Naive thymus-derived CD4-positive, alpha-beta T cell (primary cell): ENCODE measurements around the gene SESN1. TPM values are rescaled to one million over a fixed set of nuclear protein-coding genes. Genes with fewer than 3 reads are reported as not detected.
A peak's percentile ranks its signal among the peaks of the same experiment; 100 is the strongest.

Source experiments
- ATAC-seq: fragments of 150-1000 bp; cut with Tn5 transposase; 2 replicates; pipeline ENCODE4 v1.10.0; 2021; ENCODE audit warnings: mild to moderate bottlenecking, moderate library complexity
- CTCF ChIA-PET: fragments of 350-600 bp; sonication (Branson Sonifier 250); formaldehyde crosslinking; loops from one replicate; lab custom pipeline; 2021; ENCODE audit warnings: antibody characterized with exemption; lab: Charles Lee
- POLR2A ChIA-PET: fragments of 350-600 bp; sonication (Branson Sonifier 250); formaldehyde crosslinking; loops from one replicate; lab custom pipeline; 2021; ENCODE audit warnings: antibody characterized with exemption, inconsistent platforms; lab: Charles Lee
- DNase-seq, 9 donors: peaks; one replicate each; pipeline versions ENCODE4 v3.0.0 to v3.0.0-alpha.2; 2020 to 2022; ENCODE audit warnings: mixed read lengths in 1 of 9
- H3K27ac ChIP-seq: one replicate; pipeline ENCODE4 v1.7.0; 2013; ENCODE audit warnings: mild to moderate bottlenecking, low read depth, low read length, moderate library complexity
- H3K27me3 ChIP-seq, 2 donors: one replicate each; pipeline ENCODE4 v1.7.0; 2013; ENCODE audit warnings: low read length in 2 of 2, mild to moderate bottlenecking in 2 of 2, moderate library complexity in 2 of 2; ENCODE audit not compliant: control insufficient read depth in 2 of 2, insufficient read depth in 2 of 2
- H3K36me3 ChIP-seq, 3 experiments: 1 replicate in 2 of 3; 2 replicates in 1 of 3; pipeline ENCODE4 v1.7.0; 2013; ENCODE audit warnings: low read length in 3 of 3, mild to moderate bottlenecking in 3 of 3, moderate library complexity in 1 of 3; ENCODE audit not compliant: insufficient read depth in 3 of 3, control insufficient read depth in 2 of 3
- H3K4me1 ChIP-seq, 2 donors: one replicate each; pipeline ENCODE4 v1.7.0; 2013; ENCODE audit warnings: low read length in 2 of 2, mild to moderate bottlenecking in 2 of 2, moderate library complexity in 1 of 2; ENCODE audit not compliant: control insufficient read depth in 2 of 2, insufficient read depth in 2 of 2
- H3K4me3 ChIP-seq: 2 replicates; pipeline ENCODE4 v1.7.0; 2013; ENCODE audit warnings: mild to moderate bottlenecking, low read length
- H3K9me3 ChIP-seq, 3 experiments: 1 replicate in 2 of 3; 2 replicates in 1 of 3; pipeline ENCODE4 v1.7.0; 2013; ENCODE audit warnings: low read length in 3 of 3; ENCODE audit not compliant: control insufficient read depth in 2 of 3
- H3K27ac Mint-ChIP-seq, 9 donors: one replicate each; pipeline ENCODE4 v1.8.0; 2020 to 2022; ENCODE audit warnings: mixed read lengths in 9 of 9, mild to moderate bottlenecking in 8 of 9, moderate library complexity in 5 of 9, inconsistent platforms in 2 of 9
- H3K27me3 Mint-ChIP-seq, 5 donors: one replicate each; pipeline ENCODE4 v1.8.0; 2021 to 2022; ENCODE audit warnings: mixed read lengths in 5 of 5, mild to moderate bottlenecking in 1 of 5
- H3K36me3 Mint-ChIP-seq, 5 donors: one replicate each; pipeline ENCODE4 v1.8.0; 2020 to 2022; ENCODE audit warnings: mixed read lengths in 5 of 5, mild to moderate bottlenecking in 3 of 5, inconsistent platforms in 1 of 5
- H3K4me1 Mint-ChIP-seq, 7 donors: one replicate each; pipeline ENCODE4 v1.8.0; 2020 to 2022; ENCODE audit warnings: mixed read lengths in 7 of 7, mild to moderate bottlenecking in 3 of 7, inconsistent platforms in 1 of 7
- H3K4me3 Mint-ChIP-seq, 10 donors: one replicate each; pipeline ENCODE4 v1.8.0; 2020 to 2022; ENCODE audit warnings: mild to moderate bottlenecking in 10 of 10, mixed read lengths in 10 of 10, moderate library complexity in 6 of 10, inconsistent platforms in 2 of 10
- H3K9me3 Mint-ChIP-seq, 11 donors: one replicate each; pipeline ENCODE4 v1.8.0; 2020 to 2022; ENCODE audit warnings: mixed read lengths in 11 of 11, mild to moderate bottlenecking in 4 of 11, inconsistent platforms in 1 of 11, moderate library complexity in 1 of 11
- intact Hi-C, 2 donors: fragments of 100-400 bp; cut with micrococcal nuclease; formaldehyde crosslinking; loops; one replicate each; pipeline ENCODE4 v1.15.1; 2023
- polyA plus RNA-seq, 2 donors: library from polyadenylated mRNA; unstranded; fragments of 300-500 nt; fragmentation: Illumina TruSeq; gene quantifications; one replicate each; pipeline ENCODE4 v1.2.3, GENCODE V29; 2021
- total RNA-seq, 6 experiments: library from RNA in 5 of 6; stranded (reverse) in 5 of 6; gene quantifications; 1 replicate in 5 of 6; 2 replicates in 1 of 6; pipeline ENCODE4 v1.2.3 and lab custom pipeline; 2021 to 2026

Gene SESN1
- total and polyA plus RNA-seq, 7 experiments from 2014 or later = 16.5 to 61.8 (median 37.2) TPM

DNA sequence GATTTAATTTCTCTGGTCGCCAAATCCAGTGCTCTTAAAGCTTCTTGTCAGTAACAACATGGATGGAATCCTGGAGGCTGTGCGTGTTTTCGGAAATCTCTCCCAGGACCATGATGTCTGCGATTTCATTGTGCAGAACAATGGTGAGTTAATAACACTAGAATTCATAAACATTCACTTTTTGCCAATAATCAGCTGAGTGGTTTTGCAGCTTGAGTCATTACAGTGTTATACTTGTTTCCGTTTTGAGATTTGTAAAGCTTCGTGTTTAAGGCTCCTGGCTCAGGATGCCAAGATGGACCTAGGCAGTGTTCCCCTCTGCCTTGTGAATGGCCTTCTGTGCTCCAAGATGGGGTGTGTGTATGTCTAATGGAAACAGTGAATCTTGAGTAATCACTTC lies 132.7 kb downstream of the SESN1 start:
- no peak overlapping the region for H3K27ac Mint-ChIP-seq
- Histone ChIP-seq H3K4me1 (no peaks in the 10 kb centered on the region), H3K36me3 (no peaks in the 10 kb centered on the region), H3K4me3 (no peak overlapping the region), H3K27me3 (no peaks in the 10 kb centered on the region), H3K9me3 (no peaks in the 10 kb centered on the region), H3K27ac (no peak overlapping the region)
- no peaks in the 10 kb centered on the region for H3K27me3 Mint-ChIP-seq
- no peaks in the 10 kb centered on the region for H3K9me3 Mint-ChIP-seq
- ChIA-PET POLR2A (no interaction called here), CTCF (no interaction called here)
- H3K4me3 Mint-ChIP-seq = no peak overlapping the region
- H3K36me3 Mint-ChIP-seq = peaks cover 0 to 26% (median 11%) of the 10 kb centered on the region in 5 donors
- ATAC-seq (no peak), DNase-seq (no peak)
- intact Hi-C loops = no loop called here
- H3K4me1 Mint-ChIP-seq = peaks cover 6 to 21% (median 12%) of the 10 kb centered on the region in 7 donors

DNA sequence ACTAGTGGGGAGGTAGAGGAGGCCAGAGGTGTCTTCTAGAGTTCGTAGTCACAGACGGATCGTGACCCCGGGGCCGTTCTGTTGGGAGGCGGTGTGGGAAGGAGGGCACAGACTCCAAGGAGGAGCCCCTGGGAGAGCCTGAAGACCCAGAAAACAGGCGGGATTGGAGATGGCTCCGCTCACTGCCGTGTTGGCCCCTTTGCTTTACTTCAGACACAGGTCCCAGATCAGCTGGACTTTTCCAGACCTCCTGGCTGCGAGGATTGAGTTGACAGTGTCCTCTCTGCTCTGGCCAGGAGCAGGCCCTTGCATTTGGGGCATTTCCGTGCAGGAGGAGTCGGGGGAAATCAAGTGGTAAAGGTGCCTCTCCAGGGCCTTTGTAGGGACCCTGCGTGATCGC lies 133.6 kb downstream of the SESN1 start:
- H3K9me3 ChIP-seq = no peaks in the 10 kb centered on the region
- POLR2A ChIA-PET = no interaction called here

DNA sequence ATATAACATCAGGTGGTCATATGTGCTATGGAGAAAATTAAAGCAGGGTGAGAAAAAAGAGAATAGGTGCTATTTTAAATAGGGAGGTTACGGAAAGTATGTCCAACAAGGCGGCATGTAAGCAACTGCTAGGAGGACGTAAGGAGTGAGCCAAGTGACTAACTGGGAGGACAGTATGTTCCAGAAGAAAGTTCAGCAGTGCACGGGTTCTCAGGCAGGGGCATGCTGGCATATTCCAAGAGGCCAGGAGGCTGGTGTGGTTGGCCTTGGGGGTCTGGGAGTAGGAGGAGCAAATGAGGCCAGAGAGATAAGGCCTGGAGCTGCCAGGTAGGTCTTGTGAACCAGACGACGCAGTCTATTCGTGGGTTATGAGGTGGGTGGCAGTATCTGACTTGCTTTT lies 134.0 kb downstream of the SESN1 start:
- peak overlapping the region in 1 of 9 donors; percentile 63 for H3K27ac Mint-ChIP-seq
- no peaks in the 10 kb centered on the region for H3K9me3 Mint-ChIP-seq
- peaks cover 0 to 26% (median 12%) of the 10 kb centered on the region in 5 donors for H3K36me3 Mint-ChIP-seq
- ATAC-seq (no peak), DNase-seq (no peak)
- Histone ChIP-seq H3K36me3 (no peaks in the 10 kb centered on the region), H3K4me1 (no peaks in the 10 kb centered on the region), H3K27ac (no peak overlapping the region), H3K27me3 (no peaks in the 10 kb centered on the region), H3K9me3 (no peaks in the 10 kb centered on the region), H3K4me3 (no peak overlapping the region)
- no peak overlapping the region for H3K4me3 Mint-ChIP-seq
- no peaks in the 10 kb centered on the region for H3K27me3 Mint-ChIP-seq
- ChIA-PET POLR2A (no interaction called here), CTCF (no interaction called here)
- H3K4me1 Mint-ChIP-seq = peaks cover 7 to 26% (median 15%) of the 10 kb centered on the region in 7 donors
- intact Hi-C loops = no loop called here

More for the DNA sequence above, 133.6 kb downstream of the SESN1 start:
- H3K9me3 Mint-ChIP-seq = no peaks in the 10 kb centered on the region
- no peak for ATAC-seq
- intact Hi-C loops = no loop called here
- Histone ChIP-seq H3K27ac (no peak overlapping the region), H3K36me3 (no peaks in the 10 kb centered on the region), H3K4me3 (no peak overlapping the region), H3K27me3 (no peaks in the 10 kb centered on the region), H3K4me1 (no peaks in the 10 kb centered on the region)
- H3K27me3 Mint-ChIP-seq = no peaks in the 10 kb centered on the region
- peak overlapping the region in 1 of 9 donors; percentile 63 for H3K27ac Mint-ChIP-seq
- no peak for DNase-seq
- H3K4me1 Mint-ChIP-seq = peaks cover 6 to 21% (median 10%) of the 10 kb centered on the region in 7 donors
- CTCF ChIA-PET = no interaction called here
- no peak overlapping the region for H3K4me3 Mint-ChIP-seq
- H3K36me3 Mint-ChIP-seq = peaks cover 0 to 26% (median 11%) of the 10 kb centered on the region in 5 donors

DNA sequence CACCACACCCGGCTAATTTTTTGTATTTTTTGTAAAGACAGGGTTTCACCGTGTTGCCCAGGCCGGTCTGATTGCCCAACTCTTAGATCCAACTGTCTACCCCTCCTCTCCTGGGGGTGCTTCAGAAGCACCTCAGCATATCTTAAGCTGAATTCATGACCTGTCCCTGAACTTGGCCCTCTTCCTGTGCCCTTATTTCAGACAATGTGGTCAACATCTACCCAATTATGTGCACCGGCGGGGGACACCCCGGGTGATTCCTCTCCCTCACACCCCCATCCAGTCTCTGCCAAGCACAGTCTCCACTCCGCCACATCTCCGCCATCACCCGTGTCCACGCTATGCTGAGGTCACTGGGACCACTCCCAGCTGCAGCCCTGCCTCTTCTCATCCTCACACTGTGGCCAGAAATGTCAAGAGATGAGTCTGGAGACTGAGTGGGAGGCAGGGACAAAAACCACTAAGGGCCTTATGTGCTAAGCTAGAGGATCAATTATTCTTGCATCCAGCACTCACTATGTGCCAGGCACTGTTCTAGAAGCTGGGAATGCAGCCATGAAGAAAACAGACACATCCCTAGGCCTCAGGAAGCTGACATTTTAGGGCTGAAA lies 134.6 kb downstream of the SESN1 start:
- H3K4me1 Mint-ChIP-seq = peaks cover 10 to 31% (median 17%) of the 10 kb centered on the region in 7 donors
- H3K36me3 Mint-ChIP-seq = peaks cover 0 to 26% (median 8%) of the 10 kb centered on the region in 5 donors
- ATAC-seq (no peak), DNase-seq (no peak)
- H3K27me3 ChIP-seq = no peaks in the 10 kb centered on the region
- no peaks in the 10 kb centered on the region for H3K9me3 Mint-ChIP-seq
- no peaks in the 10 kb centered on the region for H3K4me1 ChIP-seq
- intact Hi-C loops = no loop called here
- no peak overlapping the region for H3K4me3 ChIP-seq
- CTCF ChIA-PET = no interaction called here
- no peaks in the 10 kb centered on the region for H3K27me3 Mint-ChIP-seq
- no peak overlapping the region for H3K4me3 Mint-ChIP-seq
- H3K36me3 ChIP-seq = no peaks in the 10 kb centered on the region
- H3K27ac ChIP-seq = no peak overlapping the region
- POLR2A ChIA-PET = interaction anchor here (0.6 kb wide), 2 partner anchors 10 to 43 kb away, joined by 5 to 7 read pairs; no protein-coding TSS in a partner anchor
- H3K9me3 ChIP-seq = no peaks in the 10 kb centered on the region
- peak overlapping the region in 1 of 9 donors; percentile 53 for H3K27ac Mint-ChIP-seq

DNA sequence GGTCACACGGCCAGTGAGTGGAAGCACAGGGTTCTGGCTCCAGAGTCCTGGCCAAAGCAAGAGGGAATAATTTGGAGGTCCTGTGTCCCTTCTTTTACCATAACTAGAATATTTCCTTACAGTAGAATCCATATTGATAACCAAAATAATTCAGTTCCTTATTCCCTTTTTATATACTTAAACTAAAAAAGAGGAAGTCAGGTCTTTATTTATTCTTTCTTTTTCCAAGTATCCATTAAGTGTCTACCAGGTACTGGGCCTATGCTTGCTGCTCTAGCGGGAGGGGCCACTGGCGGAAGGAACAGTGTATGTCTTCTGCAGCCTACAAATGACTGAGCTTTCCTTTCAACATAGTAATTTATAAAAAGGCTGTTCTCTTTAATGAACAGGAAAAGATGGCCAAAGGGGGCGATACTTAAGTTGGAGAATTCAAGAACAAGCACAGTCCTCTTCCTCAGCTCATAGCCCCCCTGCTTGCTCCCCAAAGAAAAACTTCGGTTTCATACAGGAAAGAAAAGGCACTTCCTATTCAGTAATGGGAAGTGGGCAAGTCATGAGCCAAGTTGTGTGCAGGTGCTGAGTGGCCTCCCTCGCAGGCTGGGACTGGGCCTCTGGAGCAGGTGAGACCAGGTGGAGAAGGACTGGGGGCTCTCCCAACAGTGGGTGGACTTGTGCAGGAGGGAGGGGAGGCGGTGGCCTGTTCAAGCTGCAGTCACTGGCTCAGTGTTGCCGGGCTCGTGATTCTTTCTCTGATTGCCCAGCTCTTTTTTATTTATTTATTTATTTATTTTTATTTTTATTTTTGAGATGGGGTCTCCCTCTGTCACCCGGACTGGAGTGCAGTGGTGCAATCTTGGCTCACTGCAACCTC lies 135.5 kb downstream of the SESN1 start:
- CTCF ChIA-PET = no interaction called here
- H3K27ac ChIP-seq = no peak overlapping the region
- no peaks in the 10 kb centered on the region for H3K36me3 ChIP-seq
- no peaks in the 10 kb centered on the region for H3K27me3 Mint-ChIP-seq
- H3K4me1 Mint-ChIP-seq = peaks cover 10 to 34% (median 17%) of the 10 kb centered on the region in 7 donors
- intact Hi-C loops = loop anchor here in 1 of 2 donors (1.0 kb wide), 1 partner anchor 24 kb away; no protein-coding TSS in a partner anchor
- peak overlapping the region in 2 of 9 donors; percentile 36 to 67 for H3K27ac Mint-ChIP-seq
- POLR2A ChIA-PET = interaction anchor here (0.6 kb wide), 1 partner anchor 42 kb away, joined by 5 read pairs; no protein-coding TSS in a partner anchor
- H3K4me1 ChIP-seq = no peaks in the 10 kb centered on the region
- no peaks in the 10 kb centered on the region for H3K27me3 ChIP-seq
- DNase-seq (no peak), ATAC-seq (no peak)
- peak overlapping the region in 1 of 10 donors; percentile 62 for H3K4me3 Mint-ChIP-seq
- H3K4me3 ChIP-seq = no peak overlapping the region
- H3K36me3 Mint-ChIP-seq = peaks cover 0 to 24% (median 6%) of the 10 kb centered on the region in 5 donors
- no peaks in the 10 kb centered on the region for H3K9me3 ChIP-seq
- H3K9me3 Mint-ChIP-seq = no peaks in the 10 kb centered on the region

DNA sequence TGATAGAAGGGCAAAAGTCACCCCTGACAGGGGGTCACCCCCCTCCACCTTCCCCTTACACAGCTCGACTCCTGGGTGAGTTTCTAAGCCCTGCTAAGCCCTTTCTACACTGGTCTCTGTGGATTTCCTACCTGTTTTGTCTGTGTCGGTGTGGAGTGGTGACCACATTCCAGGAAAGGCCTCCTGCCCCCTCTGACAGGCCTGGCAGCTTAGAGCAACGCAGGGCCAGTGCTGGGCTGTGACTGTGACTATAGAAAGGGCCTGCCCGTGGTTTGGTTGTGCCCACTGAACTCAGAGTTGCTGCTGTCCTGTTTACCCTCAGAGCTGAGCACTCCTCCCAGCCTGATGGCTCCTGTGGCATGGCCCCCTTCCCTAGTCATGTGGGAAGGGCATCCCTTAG lies 137.4 kb downstream of the SESN1 start:
- Mint-ChIP-seq H3K27me3 (no peaks in the 10 kb centered on the region), H3K4me3 (no peak overlapping the region), H3K36me3 (peaks cover 0 to 22% (median 3%) of the 10 kb centered on the region in 5 donors), H3K4me1 (peaks cover 10 to 34% (median 17%) of the 10 kb centered on the region in 7 donors), H3K27ac (no peak overlapping the region), H3K9me3 (no peaks in the 10 kb centered on the region)
- CTCF ChIA-PET = no interaction called here
- Histone ChIP-seq H3K4me1 (no peaks in the 10 kb centered on the region), H3K27me3 (no peaks in the 10 kb centered on the region), H3K4me3 (no peak overlapping the region), H3K36me3 (no peaks in the 10 kb centered on the region), H3K9me3 (no peaks in the 10 kb centered on the region), H3K27ac (no peak overlapping the region)
- DNase-seq = no peak
- intact Hi-C loops = no loop called here
- POLR2A ChIA-PET = interaction anchor here (0.5 to 1.0 kb wide), 2 partner anchors 17 to 137 kb away, joined by 3 read pairs; no protein-coding TSS in a partner anchor
- ATAC-seq = no peak
